GM19238 (cell line): ENCODE results near the gene LRFN2.

Experiments used
- DNase-seq: peaks from one replicate; pipeline ENCODE4 v3.0.0; 2011; ENCODE audit warnings: low spot score; ENCODE audit not compliant: insufficient read length

Gene LRFN2

DNA sequence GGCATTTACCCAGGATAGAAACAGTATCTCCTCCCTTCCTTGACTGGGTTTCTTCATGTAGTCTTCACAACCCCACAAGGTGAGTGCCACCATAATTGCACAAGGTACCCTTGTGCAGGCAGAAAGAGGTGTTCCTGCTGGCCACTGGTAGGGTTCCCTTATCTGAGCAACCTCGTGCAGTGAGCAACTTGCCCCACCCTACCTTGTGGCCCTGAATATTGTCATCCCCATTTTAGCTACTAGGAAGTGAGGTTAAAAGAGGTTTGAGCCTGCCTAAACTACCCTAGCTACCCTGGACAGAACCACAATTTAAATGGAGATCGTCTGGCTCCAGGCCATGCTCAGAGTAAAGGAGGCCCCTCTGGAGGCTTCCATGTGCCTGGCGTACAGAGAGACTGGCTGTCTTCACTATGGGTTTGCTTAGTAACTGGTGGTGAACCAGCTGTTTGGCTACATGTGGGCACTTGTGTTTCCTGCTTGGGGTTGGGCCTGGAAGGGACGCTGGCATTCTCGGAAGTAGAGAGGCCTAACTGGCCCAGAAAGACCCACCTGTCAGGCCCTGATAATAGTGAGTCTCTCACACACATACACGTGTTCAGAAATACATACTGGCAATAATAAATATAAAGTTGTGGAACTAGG is 148.8 kb downstream of the LRFN2 start:
- DNase-seq = no peak

DNA sequence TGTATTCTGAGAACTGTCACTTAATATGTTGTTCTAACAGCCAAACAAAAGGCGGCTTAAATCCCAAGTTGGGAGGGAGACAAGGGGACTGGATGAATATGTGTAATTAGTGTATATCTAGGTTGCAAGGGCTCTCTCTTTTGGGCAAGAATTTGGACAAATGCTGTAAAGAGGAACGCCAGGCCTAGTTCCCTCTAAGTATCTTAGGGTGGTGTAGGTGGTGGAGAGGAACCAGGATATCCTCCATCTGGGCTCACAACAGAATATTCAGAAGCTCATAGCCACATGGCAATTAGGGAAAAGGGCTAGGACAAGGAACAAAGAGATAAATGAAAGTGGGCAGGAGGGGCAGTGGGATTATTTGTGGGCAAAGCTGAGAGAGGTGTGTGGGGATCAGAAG is 149.5 kb downstream of the LRFN2 start:
- no peak for DNase-seq

DNA sequence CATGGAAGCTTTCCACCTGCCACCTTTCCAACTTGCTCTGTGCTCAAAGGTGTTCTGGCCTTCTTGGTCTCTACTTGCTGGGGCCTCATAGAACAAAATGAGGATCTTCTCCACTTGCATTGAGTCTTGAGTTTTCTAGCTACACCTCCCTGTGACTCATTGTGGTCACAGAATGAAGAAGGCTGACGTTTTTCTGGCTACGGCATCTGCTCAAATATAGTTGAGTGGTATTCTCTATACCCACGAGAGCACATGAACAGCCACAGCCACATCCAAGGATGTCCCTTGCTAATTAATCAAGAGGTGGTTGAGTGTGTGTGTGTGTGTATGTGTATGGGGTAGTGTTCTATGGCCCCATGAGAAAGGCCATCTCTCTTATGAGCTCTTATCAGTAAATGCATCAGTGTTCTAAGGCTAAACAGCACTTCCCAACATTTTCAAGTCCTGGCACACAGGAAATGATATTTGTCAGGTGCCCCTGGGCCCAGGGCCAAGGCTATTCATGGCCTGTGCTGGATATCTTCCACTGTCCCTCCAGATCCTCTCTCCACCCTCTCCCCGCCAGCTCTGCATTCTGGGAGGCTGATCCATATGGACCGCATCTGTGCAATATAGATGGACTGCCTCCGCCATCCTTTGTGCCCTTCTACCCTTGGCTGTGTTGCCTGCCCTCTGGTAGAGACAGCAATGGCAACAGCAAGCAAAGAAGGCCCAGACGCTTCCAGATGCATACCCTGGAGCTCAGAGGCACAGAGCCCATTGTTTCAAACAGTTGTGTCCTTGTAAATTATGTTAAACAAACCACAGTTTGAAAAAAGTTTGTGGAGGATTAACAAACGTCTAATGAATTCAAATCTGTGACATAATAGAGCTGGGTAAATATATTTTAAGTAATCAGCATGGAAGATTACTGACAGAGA is 150.2 kb downstream of the LRFN2 start:
- no peak for DNase-seq

DNA sequence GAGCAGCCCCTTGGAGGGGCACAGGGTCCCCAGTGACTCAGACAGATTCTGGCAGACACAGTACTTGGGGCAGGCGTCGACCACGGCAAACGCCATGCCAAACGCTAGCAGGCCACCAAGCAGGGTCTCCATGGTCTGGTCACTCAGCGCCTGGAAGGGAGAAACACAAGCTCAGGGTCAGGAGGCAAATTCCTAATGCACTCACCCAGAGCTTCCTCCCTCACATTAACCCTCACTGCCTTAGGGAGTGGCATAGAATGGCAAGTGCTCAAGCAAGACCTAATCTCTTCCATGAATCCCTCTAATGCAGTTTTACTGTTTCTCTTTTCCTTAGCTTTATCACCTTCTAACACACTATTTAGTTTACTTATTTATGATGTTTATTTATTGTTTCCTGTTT is 154.2 kb downstream of the LRFN2 start:
- no peak for DNase-seq

DNA sequence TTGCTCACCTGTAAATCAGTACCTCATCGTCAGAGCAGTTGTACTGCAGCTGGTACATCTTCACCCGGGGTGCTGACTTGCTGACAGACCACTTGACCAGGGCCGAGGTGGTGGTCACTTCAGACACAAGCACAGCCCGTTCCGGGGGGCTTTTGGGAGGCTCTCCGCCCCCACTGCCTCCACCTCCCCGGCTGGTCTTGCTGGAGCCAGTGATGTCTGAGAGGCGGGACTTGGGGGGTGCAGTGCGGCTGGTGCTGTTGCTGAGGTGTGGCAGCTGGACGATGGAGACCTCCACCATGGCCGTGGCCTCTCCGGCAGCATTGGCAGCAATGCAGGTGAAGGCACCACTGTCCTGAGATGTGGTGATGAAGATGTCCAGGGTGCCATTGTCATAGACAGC is 155.5 kb downstream of the LRFN2 start:
- no peak for DNase-seq

DNA sequence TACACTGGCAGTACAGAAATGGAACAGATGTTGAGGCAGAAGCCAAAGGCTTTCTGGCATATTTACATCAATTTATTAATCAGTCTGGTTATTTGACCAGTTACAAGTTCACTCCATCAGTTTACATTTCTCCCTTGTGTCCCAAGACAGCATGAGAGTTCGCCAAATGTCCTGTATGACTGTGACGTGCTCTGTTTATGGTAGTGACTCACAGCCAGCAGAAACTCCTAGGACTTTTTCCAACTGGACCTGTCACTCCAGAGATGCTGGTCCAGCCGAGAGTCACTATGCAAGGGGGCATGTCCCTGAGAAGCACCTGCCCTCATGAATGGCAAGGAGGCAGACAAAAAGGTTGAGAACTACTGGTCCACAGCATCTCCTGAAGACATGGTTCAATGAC is 160.0 kb downstream of the LRFN2 start:
- DNase-seq = no peak

DNA sequence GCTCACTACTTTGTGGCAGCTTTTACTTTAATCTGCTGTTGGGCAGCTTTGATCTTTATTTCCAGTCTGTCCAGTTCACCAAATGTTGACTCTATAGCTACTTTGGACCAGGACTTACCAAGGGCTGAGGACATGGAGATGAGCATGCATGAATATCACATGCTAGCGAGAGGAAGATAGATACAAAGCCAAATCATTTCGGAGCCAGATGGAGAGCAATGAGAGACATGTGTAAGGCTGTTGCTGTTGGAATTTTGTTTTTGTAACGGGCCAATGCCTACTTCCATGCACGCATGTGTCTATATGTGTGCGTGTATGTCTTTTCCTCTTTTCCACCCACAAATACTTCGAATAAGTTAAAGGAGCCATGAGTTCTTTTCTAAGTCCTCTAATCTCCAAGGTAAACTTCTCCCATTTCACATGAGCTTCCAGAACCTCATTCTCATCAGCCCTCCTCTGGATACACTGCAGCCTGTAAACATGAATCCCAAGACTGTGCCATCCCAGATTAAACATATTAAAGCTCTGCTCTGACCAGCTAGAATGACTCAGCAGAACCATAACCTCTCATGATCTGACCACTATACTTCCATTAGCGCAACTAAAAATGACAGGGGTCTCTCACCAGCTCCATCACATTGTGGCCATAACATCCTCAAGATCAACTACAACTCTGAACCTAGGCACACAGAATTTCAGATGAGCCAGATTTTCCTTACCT is 160.7 kb downstream of the LRFN2 start:
- DNase-seq = no peak

DNA sequence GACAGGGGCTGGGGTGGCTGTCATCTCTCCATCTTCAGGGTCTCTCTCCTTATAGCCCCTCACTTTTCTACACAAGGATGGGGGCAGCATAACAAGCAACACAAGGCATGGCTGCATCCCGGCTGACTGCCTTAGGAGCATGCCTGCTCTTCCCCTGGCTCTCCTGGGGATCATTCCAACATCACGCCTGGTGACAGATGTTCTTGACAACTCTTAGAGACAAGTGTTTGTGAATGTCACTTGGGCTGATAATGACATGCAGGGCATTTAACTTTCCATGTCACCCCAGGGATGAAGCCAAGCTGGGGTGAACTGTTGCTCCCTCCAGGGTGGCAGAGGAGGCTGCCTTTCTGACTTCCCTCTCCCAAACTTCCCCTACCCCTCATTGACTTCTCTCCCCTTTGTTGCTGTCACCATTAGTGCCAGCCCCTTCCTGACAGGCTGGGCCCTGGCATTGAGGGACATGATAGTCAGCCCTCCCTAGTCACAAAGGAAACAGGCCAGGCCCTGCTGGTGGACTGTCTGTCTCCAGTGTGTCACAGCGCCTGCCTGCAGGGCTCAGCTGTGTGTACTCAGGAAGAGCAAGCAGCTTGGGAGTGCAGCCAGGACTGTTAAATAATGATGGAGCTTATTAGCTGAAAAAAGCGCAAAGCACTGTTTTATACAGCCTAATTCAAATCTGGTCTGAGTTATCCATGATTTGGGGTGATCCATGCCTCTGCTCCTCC is 161.8 kb downstream of the LRFN2 start:
- DNase-seq = no peak

DNA sequence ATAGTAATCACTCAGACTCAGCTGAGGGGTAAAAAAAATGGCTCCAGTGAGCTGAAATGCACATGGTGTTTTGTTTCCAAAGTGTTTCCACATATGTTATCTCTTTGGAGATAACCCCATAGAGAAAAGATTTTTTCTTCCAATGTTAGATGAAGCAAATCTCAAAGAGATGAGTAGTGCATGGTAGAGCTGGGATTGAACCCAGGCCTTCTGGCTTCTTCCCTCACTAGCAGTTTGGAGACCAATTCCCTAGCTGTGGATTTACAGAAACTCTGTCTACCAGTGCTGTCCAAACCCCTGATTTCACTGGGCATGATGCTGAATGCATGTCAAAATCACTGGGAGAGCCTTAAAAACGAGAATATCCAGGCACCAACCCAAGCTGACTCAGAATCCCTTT is 165.1 kb downstream of the LRFN2 start:
- no peak for DNase-seq

DNA sequence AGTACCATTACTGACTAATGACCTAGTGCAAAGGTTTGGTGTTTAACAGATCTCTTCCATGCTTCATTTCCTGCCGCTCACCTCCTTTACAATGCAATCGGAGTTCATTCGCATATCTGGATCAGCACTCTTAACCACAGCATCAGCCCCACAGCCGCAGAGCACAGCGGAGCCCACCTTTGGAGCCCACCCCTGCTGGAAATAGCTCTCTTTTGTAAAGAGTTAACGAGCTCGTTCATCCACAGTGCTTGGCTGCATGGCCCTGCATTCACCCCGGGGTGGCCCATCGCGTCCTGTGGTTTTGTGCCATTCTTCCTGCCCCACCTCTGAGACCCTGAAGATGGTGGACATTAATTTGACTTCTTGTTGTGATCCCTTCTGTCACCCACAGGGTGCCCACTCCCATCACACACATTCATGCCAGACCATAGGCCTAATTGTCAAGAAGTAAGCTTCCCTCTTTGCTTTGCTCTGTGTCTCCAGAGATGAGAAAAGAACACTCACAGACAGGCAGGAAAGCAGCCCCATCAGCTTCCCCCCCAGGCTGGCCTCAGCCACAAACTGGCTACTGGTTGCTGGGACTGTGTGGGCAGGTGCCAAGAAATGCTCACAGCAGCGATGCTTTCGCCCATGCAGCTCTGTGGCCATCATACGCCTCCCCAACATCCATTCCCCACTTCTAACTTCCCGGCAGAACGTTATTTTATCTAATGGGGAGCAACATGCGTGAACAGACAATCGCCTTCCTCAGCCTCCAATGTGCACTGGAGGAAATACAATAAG is 167.0 kb downstream of the LRFN2 start:
- no peak for DNase-seq

DNA sequence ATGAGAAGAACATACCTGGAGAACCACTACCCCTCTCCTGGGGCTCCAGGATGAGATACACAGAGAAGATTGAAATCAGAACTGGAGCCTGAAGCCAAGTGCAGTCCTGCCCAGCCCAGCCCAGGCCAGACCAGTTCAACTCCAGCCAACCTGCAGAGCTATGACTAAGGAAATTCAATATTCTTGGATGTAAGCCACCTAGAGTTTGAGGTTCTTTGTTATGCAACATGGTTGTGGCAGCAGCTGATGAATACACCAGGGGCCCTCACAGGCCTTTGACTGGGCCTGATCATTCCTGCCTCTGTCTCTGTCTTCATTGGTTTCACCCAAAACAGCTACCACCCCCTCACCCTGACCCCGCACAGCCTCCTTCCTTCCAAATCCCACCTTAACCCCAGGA is 167.8 kb downstream of the LRFN2 start:
- DNase-seq = no peak

DNA sequence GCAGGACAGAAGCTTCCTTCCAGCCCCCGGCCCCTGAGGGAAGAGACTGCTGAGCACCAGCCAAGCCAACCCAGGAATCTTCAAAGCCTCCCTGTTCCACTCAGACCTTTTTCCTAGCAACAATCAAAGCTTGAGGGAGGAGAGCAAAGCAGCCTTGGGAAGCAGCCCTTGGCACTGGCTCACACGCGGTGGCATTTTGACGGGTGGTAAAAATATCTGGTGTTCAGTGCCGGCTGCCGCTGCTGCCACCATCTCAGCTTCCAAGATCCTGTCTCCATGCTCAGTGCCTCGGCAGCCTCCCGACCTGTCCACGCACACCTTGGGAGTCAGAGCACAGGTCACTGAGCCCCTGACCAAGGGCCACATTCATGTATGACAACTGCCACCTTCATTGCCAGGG is 170.1 kb downstream of the LRFN2 start:
- DNase-seq = no peak

DNA sequence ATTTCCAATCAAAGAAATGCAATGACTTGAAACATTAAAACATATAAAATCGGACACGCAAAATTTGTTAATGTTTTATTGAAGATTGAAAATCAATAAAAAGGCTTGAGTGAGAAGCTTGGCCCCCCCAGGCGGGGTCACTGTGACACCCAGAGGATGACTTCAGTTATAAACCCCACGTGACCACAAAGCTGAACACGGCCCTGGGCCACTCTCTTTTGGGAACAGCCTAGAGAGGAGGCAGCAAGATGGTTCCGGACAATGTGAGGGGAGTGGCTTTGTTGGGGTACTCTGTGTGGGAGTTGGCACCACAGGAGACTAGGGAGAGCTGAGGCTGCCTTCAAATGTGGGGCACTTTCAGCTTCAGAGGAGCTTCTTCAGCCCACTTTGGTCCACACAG is 172.5 kb downstream of the LRFN2 start:
- no peak for DNase-seq

DNA sequence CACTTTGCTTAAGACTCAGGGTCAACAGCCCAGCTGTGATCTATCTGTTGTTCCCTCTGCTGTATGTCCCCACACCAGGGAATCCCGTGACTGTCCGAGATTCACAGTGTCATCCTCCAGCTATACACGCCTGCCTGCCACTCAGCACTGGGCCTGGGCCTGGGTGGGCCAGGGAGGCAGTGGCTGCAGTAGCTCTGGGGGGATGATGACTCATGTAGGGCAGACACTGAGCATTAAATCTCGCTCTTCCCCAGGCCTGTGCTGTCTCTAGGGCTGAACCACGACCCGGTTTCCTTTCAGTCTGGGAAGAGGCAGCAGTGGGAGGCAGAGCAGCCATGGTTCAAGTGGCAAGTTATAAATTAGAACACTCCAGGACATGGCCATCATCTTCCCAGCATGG is 173.9 kb downstream of the LRFN2 start:
- no peak for DNase-seq

DNA sequence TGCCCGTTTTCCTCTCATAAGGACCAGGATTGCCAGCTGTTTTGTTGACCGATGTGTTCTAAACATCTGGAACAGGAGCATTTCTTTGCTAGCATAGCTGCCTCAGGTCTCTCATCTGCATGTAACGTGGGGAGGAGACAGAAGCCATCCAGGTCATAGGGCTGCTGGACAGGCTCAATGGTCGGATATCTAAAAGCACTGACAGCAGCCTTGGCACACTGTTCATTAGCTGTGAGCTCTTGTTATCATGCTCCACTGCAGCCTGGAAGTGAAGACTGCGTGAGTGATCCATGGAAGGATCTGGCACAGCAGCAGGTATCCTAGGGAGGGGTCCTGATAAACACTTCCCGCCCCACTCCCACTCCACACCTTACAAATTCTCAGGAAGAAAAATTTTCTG is 175.3 kb downstream of the LRFN2 start:
- DNase-seq = no peak

DNA sequence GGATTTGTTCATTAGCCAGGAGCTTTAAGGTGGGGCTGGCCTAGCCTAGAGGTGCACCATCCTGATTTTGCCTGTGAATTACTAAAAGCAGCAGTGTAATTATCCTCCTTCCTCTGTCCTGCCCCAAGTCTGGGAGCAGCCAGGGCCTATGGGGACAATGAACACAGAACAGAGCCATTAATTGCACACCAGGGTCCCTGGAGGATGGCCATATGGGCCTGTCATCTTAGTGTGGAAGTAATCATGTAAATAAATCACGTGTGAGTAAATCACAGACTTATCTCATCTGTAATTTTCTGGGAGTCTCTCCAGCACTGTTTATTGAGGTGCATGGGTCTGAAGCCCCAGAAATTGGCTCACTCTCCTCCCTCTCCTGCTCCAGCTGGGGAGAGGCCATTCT is 176.3 kb downstream of the LRFN2 start:
- no peak for DNase-seq

DNA sequence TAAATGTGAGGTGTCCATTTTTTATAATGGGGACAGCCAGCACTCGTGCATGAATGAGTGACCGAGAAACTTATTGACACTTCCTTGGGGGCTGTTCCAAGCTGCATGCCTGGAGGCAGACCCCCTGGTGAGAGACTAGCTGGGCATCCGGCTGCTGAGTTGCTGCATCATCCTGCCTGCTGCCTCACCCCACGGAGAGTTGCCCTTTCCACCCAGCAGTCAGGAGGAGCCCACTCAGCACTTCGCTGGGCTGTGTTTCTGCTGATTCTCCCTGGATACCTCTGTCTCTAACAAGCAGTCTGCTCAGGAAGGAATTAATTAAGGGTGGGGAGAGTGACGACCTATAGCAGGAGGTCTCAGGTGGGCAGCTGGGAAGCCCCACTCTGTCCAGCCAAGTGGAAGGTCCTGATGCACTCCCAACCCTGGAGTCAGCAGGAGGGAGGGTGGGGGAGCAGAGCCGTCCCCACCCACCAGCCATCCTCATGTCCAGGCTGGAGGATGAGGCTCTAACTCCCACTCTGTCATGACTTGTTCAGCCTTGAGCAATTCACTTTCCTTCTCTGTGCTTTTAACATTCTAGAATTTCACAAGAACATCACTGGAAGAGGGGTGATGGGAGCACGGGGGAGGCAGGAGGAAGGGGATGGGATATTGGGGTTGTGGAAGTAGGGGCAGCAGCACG is 177.3 kb downstream of the LRFN2 start:
- no peak for DNase-seq

DNA sequence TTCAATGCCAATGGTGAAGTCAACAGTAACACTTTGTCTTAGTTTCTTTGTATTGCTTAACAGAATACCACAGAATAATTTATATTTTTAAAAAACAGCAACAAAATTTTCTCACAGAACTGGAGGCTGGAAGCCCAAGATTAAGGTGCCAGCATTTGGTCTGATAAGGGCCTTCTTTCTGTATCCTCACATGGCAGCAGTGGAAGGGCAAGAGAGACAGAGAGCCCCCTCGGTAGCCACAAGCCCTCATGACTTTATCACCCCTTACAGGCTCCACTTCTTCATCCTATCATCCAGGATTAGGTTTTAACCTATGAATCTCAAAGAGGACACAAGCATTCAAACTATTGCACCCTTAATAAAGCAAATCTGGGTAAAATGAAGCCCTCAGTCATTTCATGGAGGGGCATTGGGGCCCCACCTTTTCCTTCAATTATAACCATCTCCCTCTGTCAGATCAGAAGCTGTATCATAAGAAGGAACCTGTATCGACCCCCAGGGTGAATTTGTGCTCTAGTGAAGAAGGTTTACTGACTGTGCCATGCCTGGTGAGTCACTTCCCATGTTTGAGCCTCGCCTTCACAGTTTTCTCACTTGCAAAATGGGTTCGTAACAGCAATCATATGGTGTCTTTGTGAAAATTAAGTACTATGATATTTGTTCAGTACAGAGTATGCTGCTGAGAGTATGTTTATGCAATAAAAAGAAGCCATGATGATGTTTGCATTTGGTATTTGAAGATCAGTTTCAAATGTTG is 178.2 kb downstream of the LRFN2 start:
- no peak for DNase-seq

DNA sequence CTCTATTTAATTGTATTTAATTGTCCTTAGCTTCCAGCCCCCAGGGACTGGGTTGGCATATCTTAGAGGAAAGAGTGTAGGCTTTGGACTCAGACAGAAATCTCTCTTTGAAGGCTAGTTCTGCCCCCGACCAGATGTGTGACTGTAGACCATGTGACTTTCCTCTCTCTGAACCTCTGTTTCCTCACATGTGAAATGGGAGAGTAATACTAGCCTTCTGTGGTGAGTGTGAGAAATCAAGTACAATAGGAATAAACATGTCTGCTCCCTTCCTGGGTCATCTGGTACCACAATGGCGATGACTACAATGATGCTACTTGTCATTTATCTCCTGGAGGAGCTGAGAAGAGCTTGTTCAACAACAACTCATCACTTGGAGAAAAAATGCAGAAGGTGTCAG is 179.9 kb downstream of the LRFN2 start:
- DNase-seq = no peak

DNA sequence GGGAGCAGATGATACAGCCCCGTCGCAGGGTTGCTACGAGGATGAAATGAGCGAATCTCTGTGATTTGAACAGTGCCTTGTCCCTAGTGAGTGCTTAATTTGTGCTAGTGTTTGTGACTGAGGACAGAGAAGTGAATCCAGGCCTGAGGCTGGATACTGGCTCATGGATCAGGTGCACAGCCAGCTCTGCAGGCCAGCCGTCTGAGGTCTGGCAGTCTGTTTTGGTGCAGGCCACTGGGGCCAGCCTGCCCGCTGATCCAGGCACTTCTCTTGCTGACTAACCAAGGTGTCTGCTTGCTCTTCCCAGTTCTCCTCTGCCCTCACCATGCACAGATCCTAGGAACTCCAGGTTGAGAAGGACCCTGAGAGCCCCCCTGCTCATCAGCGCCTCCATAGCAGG is 181.0 kb downstream of the LRFN2 start:
- no peak for DNase-seq
